ENCODE data around the gene METTL16. TPM values are rescaled to one million over a fixed set of nuclear protein-coding genes. Genes with fewer than 3 reads are reported as not detected.

The METTL16 gene
- total and polyA plus RNA-seq, 2 experiments from 2014 or later: 40.1 to 80.8 TPM

- Histone ChIP-seq H3K4me2 (no peak overlapping the region), H3K79me2 (replicated peaks; ENCODE audit: insufficient read depth) (peaks cover 1% of the 10 kb centered on the region; the same call in 1 of the 2 replicates), H3F3A (replicated peaks; ENCODE audit: low read depth) (peaks cover 11% of the 10 kb centered on the region; the same call in 1 of the 2 replicates), H3K27me3 (ENCODE audit: insufficient read depth) (no peaks in the 10 kb centered on the region), H3K27ac (ENCODE audit: low read depth) (no peak overlapping the region), H3K9me2 (ENCODE audit: insufficient read depth) (no peaks in the 10 kb centered on the region), H3K4me3 (no peak overlapping the region), H3K4me1 (ENCODE audit: insufficient read depth) (peaks cover 6% of the 10 kb centered on the region), H2AFZ (no peak overlapping the region), H4K20me1 (replicated peaks; ENCODE audit: insufficient read depth) (peaks cover 13% of the 10 kb centered on the region; the same call in 1 of the 2 replicates), H3K36me3 (ENCODE audit: insufficient read depth) (peaks cover 30% of the 10 kb centered on the region)
- Mint-ChIP-seq H3K36me3 (ENCODE audit: low read depth) (peaks cover 61% of the 10 kb centered on the region), H3K27me3 (ENCODE audit: insufficient read depth, low read depth, poor library complexity) (peaks cover 1% of the 10 kb centered on the region), H3K27ac (no peak overlapping the region), H3K4me1 (peaks cover 10% of the 10 kb centered on the region), H3K9me3 (peaks cover 2% of the 10 kb centered on the region), H3K4me3 (no peak overlapping the region)
- DNase-seq (ENCODE audit: low spot score) (no peak), ATAC-seq (no peak)
- TF ChIP-seq STAT1 (IDR thresholded peaks at IDR 0.05; ENCODE audit: unreplicated experiment) (no peak), EZH2phosphoT487 (IDR thresholded peaks at IDR 0.05; ENCODE audit: unreplicated experiment) (no peak), ETS1 (IDR thresholded peaks at IDR 0.05) (no peak), CREB1 (CRISPR knock-in tag; IDR thresholded peaks at IDR 0.05; ENCODE audit: low read depth) (no peak), ZNF331 (CRISPR knock-in tag; IDR thresholded peaks at IDR 0.05; ENCODE audit: low read depth) (no peak), NANOG (IDR thresholded peaks at IDR 0.05; ENCODE audit: borderline replicate concordance) (no peak), JUNB (IDR thresholded peaks at IDR 0.05; ENCODE audit: unreplicated experiment) (no peak), POLR2AphosphoS5 (IDR thresholded peaks at IDR 0.05; ENCODE audit: low read depth) (no peak), REST (IDR thresholded peaks at IDR 0.05; ENCODE audit: unreplicated experiment) (no peak), ZNF114 (CRISPR knock-in tag; IDR thresholded peaks at IDR 0.05) (no peak), EZH2 (IDR thresholded peaks at IDR 0.05; ENCODE audit: low read depth, unreplicated experiment) (no peak)
- TF ChIP-seq, protein P1, sequence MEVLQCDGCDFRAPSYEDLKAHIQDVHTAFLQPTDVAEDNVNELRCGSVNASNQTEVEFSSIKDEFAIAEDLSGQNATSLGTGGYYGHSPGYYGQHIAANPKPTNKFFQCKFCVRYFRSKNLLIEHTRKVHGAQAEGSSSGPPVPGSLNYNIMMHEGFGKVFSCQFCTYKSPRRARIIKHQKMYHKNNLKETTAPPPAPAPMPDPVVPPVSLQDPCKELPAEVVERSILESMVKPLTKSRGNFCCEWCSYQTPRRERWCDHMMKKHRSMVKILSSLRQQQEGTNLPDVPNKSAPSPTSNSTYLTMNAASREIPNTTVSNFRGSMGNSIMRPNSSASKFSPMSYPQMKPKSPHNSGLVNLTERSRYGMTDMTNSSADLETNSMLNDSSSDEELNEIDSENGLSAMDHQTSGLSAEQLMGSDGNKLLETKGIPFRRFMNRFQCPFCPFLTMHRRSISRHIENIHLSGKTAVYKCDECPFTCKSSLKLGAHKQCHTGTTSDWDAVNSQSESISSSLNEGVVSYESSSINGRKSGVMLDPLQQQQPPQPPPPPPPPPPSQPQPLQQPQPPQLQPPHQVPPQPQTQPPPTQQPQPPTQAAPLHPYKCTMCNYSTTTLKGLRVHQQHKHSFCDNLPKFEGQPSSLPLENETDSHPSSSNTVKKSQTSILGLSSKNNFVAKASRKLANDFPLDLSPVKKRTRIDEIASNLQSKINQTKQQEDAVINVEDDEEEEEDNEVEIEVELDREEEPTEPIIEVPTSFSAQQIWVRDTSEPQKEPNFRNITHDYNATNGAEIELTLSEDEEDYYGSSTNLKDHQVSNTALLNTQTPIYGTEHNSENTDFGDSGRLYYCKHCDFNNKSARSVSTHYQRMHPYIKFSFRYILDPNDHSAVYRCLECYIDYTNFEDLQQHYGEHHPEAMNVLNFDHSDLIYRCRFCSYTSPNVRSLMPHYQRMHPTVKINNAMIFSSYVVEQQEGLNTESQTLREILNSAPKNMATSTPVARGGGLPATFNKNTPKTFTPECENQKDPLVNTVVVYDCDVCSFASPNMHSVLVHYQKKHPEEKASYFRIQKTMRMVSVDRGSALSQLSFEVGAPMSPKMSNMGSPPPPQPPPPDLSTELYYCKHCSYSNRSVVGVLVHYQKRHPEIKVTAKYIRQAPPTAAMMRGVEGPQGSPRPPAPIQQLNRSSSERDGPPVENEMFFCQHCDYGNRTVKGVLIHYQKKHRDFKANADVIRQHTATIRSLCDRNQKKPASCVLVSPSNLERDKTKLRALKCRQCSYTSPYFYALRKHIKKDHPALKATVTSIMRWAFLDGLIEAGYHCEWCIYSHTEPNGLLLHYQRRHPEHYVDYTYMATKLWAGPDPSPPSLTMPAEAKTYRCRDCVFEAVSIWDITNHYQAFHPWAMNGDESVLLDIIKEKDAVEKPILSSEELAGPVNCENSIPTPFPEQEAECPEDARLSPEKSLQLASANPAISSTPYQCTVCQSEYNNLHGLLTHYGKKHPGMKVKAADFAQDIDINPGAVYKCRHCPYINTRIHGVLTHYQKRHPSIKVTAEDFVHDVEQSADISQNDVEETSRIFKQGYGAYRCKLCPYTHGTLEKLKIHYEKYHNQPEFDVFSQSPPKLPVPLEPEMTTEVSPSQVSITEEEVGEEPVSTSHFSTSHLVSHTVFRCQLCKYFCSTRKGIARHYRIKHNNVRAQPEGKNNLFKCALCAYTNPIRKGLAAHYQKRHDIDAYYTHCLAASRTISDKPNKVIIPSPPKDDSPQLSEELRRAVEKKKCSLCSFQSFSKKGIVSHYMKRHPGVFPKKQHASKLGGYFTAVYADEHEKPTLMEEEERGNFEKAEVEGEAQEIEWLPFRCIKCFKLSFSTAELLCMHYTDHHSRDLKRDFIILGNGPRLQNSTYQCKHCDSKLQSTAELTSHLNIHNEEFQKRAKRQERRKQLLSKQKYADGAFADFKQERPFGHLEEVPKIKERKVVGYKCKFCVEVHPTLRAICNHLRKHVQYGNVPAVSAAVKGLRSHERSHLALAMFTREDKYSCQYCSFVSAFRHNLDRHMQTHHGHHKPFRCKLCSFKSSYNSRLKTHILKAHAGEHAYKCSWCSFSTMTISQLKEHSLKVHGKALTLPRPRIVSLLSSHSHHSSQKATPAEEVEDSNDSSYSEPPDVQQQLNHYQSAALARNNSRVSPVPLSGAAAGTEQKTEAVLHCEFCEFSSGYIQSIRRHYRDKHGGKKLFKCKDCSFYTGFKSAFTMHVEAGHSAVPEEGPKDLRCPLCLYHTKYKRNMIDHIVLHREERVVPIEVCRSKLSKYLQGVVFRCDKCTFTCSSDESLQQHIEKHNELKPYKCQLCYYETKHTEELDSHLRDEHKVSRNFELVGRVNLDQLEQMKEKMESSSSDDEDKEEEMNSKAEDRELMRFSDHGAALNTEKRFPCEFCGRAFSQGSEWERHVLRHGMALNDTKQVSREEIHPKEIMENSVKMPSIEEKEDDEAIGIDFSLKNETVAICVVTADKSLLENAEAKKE (CRISPR knock-in tag; IDR thresholded peaks at IDR 0.05): no peak
- TF ChIP-seq, protein P2, sequence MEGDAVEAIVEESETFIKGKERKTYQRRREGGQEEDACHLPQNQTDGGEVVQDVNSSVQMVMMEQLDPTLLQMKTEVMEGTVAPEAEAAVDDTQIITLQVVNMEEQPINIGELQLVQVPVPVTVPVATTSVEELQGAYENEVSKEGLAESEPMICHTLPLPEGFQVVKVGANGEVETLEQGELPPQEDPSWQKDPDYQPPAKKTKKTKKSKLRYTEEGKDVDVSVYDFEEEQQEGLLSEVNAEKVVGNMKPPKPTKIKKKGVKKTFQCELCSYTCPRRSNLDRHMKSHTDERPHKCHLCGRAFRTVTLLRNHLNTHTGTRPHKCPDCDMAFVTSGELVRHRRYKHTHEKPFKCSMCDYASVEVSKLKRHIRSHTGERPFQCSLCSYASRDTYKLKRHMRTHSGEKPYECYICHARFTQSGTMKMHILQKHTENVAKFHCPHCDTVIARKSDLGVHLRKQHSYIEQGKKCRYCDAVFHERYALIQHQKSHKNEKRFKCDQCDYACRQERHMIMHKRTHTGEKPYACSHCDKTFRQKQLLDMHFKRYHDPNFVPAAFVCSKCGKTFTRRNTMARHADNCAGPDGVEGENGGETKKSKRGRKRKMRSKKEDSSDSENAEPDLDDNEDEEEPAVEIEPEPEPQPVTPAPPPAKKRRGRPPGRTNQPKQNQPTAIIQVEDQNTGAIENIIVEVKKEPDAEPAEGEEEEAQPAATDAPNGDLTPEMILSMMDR (conservative IDR thresholded peaks at IDR 0.05; ENCODE audit: low read depth in 2 of 2): no peak
These were observed 70.8 kb downstream of the METTL16 start for GRCh38 chr17:2440930-2441329.

Measured in GM23338 (cell line).